UCSD-AML1 (cell line): ENCODE results near the gene CCNY.

ENCODE experiments used
- DNase-seq: peaks from one replicate; lab custom pipeline; 2025; ENCODE audit not compliant: unreplicated experiment; lab: John Stamatoyannopoulos, UW

CCNY gene

DNA sequence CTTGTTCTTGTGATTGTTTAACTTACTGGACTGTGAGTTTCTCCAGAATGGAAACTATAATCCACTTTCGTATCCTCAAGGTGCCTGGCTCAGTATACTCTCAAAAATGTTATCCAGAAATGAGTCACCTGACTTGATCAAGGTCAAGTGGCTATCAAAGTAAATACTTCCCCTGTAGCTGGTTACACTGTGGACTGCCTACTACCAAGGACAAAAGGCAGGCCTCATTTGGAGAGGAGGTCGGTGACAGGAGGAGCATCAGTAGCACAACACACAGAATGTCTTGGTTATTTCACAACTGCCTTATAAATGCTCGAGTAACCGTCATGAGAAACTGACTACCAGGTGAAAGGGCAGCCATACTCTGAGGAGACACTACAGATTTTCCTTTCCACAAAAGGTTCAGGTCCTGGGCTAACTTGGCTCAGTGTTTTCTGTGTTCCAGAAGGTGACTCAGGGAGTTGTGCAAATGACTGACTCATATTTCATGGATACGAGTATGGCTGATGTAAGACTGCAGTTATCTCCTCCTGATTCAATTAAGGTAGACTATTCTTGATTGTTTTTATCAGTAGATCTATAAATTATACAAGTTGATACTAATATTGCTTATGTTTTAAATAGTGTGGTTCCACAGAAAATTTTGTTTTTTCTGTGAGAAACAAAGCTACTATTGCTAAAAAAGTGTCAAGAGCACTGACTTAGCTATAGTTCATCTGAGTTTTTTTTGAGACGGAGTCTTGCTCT, 4.2 kb upstream of the CCNY start:
- DNase-seq: no peak

DNA sequence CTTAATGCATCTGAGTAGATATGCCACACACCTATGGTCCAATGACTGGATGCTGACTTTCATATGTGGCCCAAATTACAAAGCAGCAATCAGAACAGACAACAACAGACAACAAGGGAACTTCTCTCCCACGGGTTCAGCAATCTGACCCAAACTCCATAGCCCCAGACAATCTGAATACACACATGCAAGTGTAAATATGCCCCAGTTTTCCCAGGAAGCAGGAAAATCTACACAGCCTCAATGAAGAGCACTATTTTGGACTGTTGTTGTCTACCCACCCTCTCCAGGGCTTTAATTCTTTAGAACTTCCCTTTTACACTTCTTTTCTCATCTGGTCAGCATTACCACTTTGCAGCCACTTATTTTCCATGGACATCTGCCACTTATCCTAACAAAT, 2.0 kb upstream of the CCNY start:
- DNase-seq: no peak

DNA sequence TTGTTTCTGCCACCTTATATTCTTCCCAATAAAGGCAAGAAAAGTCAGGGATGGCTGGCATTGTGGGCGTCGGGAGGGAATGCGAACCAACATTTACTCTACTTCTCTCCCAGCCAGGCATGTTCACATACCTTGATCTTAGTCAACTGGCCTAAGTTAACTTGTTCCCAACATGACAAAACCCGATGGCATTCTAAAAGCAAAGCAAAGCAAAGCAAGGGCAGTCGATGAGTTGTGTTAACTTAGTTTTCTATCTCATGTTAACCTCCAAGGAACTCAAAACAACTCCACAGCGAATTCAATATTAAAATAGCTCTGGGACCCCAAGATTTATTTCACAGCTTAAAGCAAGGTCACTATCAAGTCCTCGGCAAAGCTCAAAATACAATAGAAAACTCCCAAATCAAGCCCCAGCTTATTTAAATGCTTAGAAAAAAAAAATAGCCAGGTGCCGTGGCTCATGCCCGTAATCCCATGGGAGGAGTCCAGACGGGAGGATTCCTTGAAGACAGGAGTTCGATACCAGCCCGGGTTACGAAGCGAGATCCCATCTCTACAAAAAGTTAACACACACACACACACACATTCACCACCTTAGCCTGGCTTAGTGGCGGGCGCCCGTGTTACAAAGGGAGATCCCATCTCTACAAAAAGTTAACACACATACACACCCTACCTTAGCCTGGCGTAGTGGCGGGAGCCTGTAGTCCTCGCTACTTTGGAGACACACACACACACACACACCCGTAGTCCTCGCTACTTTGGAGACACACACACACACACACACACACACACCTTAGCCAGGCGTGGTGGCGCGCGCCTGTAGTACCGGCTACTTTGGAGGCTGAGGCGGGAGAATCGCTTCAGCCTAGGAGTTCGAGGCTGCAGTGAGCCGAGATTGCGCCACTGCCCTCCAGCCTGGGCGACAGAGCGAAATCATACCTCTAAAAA, 901 bp upstream of the CCNY start:
- DNase-seq: peak; percentile 50

DNA sequence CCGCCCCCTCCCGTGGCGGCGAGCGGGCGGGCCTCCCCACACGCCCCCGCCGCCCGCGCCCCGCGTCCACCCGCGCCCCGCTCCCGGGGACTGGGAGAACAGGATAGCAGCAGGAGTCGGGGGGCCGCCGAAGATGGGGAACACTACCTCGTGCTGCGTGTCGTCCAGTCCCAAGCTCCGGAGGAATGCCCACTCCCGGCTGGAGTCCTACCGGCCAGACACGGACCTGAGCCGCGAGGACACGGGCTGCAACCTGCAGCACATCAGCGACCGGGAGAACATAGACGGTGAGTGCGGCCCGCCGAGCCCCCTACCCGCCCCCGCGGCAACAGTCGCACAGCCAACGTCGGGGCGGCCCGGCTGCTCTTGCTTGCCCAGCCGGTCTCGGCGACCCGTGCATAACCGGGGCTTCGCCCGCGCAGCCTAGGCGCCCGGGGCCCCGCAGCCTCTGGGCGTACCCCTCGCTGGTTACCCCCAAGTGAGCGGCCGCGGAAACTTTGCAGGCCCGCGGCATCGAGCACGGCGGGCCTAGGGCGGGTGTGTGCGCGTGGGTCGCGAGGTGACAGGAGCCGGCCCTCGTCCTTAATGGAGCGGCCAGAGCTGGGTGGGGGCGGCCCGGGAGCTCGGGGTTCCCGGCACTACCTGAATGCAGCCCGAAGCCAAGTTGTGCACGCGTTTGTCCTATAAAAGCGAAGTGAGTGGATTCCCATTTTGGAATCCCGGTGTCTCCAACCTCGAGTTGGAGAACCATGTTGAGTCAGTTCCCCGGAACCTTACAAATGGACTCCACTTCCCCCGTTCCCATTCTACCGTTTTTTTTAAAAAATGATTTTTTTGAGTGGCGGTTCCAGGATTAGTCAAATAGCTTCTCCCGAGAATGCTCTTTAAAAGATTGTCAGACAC, 863 bp downstream of the CCNY start:
- peak; percentile 49 for DNase-seq

DNA sequence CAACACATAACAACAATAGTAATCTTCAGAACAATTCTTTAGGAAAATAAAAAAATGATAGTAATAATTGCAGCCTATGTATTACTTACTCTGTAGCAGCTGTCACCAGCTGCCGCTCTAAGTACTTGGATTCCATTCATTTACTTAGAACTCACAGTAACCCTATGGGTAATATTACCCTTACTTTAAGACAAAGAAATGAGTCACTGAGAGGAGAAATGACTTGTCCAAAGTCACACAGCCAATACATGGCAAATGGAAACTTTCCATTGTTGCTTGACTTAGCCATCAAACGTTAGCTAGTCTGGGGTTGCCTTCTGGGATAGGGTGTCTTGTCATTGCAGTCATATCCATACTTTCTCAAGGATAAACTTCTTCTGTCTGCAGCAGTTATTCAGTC, 3.6 kb downstream of the CCNY start:
- DNase-seq: no peak

DNA sequence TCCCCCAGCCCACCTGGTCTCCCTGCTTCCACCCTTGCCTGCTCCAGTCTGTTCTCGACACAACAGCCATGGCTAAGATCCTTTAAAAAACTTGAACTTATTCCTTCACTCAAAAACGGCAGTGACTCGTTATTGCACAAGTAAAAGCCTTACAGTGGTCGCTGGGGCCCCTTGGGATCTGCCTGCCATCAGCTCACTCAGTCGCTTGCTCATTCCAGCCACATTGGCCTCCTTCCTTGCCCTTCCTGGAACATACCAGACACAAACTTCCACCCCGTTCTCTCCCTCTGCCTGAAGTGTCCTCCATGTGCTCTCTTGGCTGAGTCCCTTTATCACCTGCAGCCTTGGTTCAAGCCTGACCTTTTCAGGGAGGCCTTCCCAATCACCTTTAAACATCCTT, 4.7 kb downstream of the CCNY start:
- DNase-seq: peak; percentile 20

DNA sequence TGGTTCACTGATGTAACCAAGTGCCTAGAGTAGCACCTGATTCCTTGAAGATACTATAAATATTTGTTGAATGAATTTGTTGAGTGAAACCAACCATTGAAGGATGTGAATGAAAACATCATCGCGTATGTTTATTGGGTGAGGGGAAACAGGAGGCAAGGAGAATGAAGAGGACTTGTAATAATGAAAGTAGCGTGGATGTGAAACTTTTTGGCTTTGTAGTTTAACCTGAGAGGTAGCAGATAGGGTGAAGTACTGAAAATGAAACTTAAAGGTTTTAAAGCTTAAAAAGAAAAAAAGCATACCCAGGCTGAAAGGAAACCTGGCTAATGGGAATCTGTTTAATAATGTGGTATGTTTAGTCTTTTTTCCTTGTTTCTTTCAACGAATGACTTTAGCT, 5.2 kb downstream of the CCNY start:
- no peak for DNase-seq

DNA sequence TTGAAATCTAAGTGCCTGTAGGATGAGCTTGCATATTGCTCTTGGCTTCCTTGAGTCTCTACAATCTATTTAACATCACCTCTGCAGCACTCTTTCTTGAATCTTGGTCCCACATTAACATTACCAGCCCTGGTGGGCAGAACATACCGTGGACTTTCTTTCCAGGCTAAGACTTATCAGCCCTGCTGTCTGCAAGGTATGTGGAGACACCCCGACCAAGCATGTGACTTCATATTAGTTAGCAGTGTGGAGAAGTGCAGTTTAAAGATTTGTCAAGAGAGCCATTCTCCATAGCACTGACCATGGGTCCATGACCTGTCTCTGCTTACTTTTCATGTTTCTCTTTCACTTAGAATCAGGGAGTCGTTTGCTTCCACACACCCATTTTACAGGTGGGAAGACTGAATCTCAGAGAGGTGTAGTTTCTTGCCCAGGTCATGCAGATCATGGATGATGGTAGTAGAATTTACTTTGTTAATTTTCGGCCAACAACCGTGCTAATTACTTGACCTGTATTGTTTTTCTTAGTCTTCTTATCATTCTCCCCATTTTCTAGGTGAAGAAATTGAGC, 6.0 kb downstream of the CCNY start:
- DNase-seq: no peak

DNA sequence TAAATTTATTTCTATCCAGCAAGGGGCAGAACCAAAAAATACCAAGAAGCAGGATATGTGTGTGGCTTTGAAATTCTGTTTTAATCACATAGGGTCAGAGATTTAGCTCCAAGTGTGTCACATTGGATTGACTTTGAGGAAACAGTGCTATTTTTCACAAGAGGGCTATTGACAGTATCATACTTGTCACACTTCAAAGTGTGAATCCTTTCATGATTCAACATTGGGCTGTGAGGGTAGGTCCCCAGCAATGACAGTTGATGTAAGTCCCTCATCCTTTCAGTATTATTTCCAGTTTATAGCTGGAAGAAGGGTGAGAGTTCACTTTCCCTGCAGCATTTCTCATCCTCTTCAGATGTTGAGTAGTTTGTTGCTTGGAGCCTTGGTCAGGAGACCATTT, 7.4 kb downstream of the CCNY start:
- no peak for DNase-seq

DNA sequence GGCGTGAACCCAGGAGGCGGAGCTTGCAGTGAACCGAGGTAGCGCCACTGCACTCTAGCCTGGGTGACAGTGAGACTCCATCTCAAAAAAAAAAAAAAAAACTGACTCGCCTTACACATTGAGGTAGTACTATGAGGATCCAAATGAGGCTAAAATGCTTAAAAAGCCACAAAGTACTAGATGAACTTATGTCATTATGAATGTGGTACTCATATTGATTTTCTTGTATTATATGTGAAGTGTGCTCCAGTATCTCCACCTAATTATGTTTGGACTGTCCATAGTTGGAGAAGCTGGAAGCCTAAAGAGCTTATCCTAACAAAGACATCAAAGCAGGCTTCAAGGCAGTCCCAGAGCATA, 9.1 kb downstream of the CCNY start:
- DNase-seq: no peak

DNA sequence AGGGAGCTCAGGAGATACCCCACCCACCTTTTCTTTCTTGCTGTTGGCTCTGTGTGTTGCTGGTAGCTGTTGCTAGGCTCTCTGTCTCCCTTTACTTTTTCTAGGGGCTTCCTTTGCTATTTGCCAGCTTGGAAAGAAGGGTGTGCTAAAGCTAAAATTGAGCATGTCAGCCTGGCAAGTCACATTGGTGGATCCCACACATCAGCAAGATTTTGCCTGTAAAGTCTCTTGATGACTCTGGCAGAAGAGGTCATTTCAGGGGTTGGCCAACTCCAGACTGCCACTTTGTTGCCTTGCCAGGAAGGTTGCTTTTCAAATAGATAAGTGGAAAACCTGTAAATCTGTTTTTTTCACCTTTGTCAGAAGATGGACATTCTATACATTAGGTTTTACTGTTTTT, 9.9 kb downstream of the CCNY start:
- DNase-seq: no peak

DNA sequence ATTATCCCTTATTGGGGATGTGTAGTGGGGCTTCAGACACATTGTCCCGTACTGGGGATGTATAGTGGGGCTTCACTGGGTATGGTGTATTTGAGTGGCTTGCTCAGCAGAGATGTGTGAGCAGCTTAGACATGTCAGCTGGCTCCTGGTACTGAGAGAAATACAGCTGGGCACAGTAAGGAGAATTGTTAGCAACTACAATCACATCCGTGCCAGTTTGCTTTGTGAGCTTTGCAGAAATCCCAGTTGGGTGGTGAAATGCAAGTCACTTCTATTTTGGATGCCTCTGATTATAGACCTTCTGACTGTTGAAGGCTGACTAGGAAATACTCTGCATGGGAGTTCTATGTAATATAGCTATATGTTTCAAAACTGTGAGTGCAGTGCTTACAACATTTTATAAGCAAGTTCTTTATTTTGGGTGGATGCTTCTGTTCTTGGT, 10.8 kb downstream of the CCNY start:
- DNase-seq: no peak

DNA sequence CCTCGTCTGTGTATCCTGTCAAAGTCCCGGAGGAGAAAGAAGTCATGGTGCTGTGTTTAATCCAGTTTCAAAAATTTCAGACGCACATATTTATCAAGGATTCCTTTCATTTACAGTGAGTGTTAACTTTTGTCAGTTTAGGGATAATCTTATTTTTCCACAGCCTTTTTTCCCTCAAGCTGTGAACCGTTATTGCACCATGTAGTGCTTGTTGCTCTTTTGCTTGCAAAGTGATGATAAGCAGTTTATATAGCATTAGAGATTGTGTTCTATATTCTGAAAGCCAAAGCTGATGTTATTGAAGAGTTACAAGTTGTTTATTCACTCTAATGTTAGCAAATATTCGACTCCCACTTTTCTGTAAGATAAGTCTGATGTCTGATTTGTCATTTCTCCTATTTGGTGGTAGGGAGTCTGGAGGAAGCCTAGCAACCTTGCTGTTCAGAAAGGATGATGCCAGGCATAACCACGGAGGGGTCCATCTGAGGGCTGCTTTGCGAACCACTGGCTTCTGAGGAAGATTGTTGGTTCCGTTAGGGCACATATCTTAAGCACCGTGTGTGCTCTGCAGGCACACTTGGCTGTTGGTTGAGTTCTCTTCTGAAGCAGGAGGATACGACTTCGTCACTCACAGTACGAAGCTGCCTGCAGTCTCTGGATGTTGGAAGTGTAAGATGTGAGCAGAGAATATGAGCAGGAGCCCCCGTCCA, 11.7 kb downstream of the CCNY start:
- no peak for DNase-seq

DNA sequence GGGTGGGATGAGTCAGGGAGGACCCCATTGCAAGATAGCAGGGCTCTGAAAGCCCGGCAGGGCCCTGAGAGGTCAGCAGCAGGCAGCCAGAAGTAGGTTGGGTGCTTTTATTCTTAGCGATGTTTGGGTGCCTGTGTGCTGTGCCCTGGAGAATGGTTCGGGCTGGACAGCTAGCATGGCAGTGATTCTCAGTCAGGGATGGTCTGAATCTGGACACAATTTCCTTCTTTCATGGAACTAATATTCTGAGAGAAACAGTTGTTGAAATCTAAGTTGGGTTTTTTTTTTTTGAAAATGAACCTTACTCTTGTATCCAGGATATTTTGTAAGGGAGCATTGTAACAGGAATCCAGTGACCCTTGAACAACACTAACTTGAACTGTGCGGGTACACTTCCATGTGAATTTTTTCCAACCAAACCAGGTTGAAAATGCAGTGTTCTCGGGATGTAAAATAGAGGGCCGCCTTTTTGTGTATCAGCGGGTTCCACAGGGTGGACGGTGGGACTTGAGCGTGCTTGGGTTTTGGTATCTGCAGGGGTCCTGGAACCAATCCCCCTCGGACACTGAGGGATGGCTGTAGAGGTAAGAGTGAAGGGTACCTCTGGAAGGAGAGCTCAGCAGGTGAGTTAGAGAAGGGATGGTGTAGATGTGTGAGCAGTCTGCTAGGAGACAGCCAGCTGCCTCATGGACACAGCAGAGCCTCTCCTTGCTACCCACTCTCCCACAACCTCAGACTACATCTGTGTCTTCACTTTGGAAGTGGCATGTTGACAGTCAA, 12.5 kb downstream of the CCNY start:
- no peak for DNase-seq

DNA sequence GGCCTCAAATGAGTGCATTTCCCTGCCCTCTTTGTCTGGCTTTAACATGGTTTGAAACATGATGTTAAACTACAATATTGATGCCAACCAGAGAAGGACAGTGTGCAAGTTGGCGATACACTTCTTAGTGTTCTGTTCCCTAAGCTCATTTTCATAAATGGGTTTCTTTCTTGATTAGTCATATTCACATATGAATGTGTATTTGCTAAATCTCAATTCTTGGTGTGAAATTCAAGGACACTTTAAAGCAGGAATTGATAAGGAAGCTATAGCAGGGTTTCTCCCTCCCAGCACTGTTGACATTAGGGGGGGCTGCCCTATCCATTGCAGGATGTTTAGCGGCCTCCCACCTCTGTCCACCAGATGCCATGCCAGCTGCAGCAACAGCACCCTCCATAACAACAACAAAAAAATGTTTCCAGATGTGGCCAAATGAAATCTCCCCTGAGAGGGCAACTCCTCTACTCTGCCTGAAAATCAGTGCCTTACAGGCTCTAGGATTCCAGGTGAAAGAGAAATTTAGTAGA, 13.1 kb downstream of the CCNY start:
- DNase-seq: no peak

DNA sequence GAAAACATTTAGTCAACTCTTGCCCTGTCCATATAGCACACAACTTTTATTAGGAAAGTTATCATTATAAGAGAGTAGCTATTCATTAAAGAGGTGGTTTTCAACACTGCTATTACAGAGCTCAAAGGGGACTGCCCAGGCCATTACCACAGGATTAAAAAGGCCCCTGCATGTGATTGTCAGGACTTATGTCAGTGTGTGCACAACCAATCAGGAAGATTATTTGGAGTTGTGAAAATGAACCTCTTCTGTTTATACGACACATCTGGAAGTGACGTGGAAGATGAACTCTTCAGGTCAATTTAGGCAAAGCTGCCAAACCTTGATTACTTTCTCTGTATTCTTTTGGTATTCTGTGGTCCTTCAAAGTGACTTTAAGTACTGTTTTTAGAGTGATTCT, 14.7 kb downstream of the CCNY start:
- no peak for DNase-seq

DNA sequence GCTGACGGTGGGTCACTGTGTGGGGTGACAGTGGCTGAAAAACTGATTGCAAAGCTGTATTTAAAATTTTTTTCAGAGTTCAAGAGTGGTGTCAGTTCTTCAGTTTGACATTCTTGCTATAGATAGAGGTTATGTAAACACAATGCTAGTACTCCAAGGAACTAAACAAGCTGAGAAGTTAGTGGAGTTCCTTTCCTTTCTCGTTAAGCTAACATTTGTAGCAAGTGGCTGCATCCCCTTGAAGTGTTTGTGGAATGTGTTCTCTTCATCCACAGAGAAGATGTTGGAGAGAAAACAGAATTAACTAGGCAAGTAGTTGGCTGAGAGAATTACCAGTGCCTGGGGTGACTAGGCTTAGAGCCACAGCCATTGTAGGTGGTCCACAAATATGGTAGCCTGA, 15.8 kb downstream of the CCNY start:
- no peak for DNase-seq

DNA sequence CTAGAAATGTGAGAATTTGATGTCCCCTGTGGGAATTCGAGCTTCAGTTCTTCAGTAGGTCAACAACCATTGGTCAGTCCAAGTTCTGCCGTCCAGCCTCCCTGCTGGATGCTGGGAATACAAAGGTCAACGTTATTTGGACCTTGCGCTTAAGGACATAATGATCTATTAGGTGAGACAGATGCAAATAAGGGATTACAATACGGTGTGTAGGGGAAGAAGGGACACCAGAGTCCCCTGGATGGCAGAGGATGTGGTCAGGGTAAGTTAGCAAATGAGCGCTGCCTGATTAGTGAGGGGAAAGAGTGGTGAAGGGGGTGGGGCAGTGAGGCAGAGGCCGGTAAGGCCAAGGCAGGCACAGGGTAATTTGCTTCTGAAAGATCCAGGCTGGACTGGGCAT, 16.2 kb downstream of the CCNY start:
- peak; percentile 34 for DNase-seq

DNA sequence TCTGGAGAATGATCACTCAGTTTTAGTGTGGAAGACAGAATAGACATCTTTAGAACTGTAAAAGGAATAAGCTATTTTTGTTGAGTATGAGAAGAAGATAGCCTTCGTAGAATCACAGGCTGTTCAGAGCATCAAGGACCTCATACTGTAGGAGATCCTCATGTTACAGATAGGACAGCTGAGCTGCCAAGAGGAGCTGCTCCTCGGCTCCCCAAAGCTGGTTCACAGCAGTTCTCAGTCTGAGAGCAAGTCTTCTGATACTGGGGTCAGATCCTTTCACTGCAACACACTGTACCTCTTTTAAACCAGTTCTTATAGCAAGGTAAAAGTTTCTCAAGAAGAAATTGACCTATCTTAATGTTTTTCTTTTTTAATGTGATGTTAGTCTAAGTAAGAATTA, 17.1 kb downstream of the CCNY start:
- no peak for DNase-seq
